HCT116 (cell line): ENCODE results near the gene SASS6. TPM values are rescaled to one million over a fixed set of nuclear protein-coding genes. Genes with fewer than 3 reads are reported as not detected.
"Not testable (repeated sequence)": the region's sequence is repeated elsewhere in the genome, so short reads cannot be mapped to it uniquely, and the experiment has no call there.

Source experiments
- ATAC-seq: fragments of 200-7000 bp; cut with Tn5 transposase; 2 replicates; pipeline ENCODE4 v1.9.1; 2020; ENCODE audit warnings: mild to moderate bottlenecking, moderate library complexity
- BruUV-seq: library from RNA; stranded (reverse); fragments of 400-500 nt; replicated peaks from 2 replicates; lab custom pipeline; 2021; lab: Mats Ljungman, UMichigan
- CTCF ChIA-PET: fragments of 300-600 bp; sonication (Branson Sonifier 250); formaldehyde crosslinking; loops from one replicate; lab custom pipeline; 2021; ENCODE audit warnings: antibody characterized with exemption; lab: Charles Lee
- POLR2A ChIA-PET: fragments of 300-600, 350-600 bp; sonication (Branson Sonifier 250); formaldehyde crosslinking; loops from one replicate; lab custom pipeline; 2021; ENCODE audit warnings: antibody characterized with exemption; lab: Charles Lee
- RAD21 ChIA-PET, 2 experiments: fragments of 300-600 bp; sonication (Branson Sonifier 250); formaldehyde crosslinking; loops; one replicate each; lab custom pipeline; 2023; ENCODE audit warnings: low total read pairs in 2 of 2; ENCODE audit not compliant: uncharacterized antibody in 2 of 2, unreplicated experiment in 2 of 2, low non-redundant PET in 1 of 2; lab: Charles Lee
- DNase-seq: peaks from one replicate; pipeline ENCODE4 v3.0.0-alpha.2; 2010; ENCODE audit warnings: low read depth, low spot score
- H2AFZ ChIP-seq: fragments of 200-600 bp; shearing (Covaris generic), sonication (generic); 2 replicates; pipeline ENCODE4 v1.6.1; 2017; ENCODE audit warnings: low read depth, mixed run types, mixed read lengths, antibody characterized with exemption, low read length; ENCODE audit not compliant: poor library complexity, severe bottlenecking
- H3K27ac ChIP-seq: 2 replicates; pipeline ENCODE4 v1.5.1; 2012; ENCODE audit warnings: low read depth, low read length
- H3K27me3 ChIP-seq: fragments of 200-600 bp; sonication (generic); 2 replicates; pipeline ENCODE4 v1.6.1; 2016; ENCODE audit warnings: mixed run types, low read length, mixed read lengths; ENCODE audit not compliant: insufficient read depth
- H3K36me3 ChIP-seq, 2 experiments: fragments of 200-500 bp in 1 of 2; fragments of 200-600 bp in 1 of 2; sonication (Bioruptor generic) in 1 of 2; sonication (generic) in 1 of 2; 2 replicates each; pipeline versions ENCODE4 v1.5.1 to v1.6.1; 2014 to 2016; ENCODE audit warnings: low read length in 2 of 2, inconsistent platforms in 1 of 2, mixed read lengths in 1 of 2, mixed run types in 1 of 2; ENCODE audit not compliant: insufficient read depth in 2 of 2, control insufficient read depth in 1 of 2
- H3K4me1 ChIP-seq, 2 experiments: fragments of 200-600 bp in 1 of 2; sonication (generic) in 1 of 2; 2 replicates each; pipeline versions ENCODE4 v1.5.1 to v1.6.1; 2012 to 2017; ENCODE audit warnings: low read length in 2 of 2, inconsistent platforms in 1 of 2, mild to moderate bottlenecking in 1 of 2, mixed read lengths in 1 of 2, mixed run types in 1 of 2, moderate library complexity in 1 of 2; ENCODE audit not compliant: insufficient read depth in 2 of 2, control insufficient read depth in 1 of 2
- H3K4me2 ChIP-seq: fragments of 200-600 bp; sonication (generic); 2 replicates; pipeline ENCODE4 v1.6.1; 2017; ENCODE audit warnings: mixed run types, low read length, mixed read lengths
- H3K4me3 ChIP-seq, 2 experiments: fragments of 200-600 bp in 1 of 2; sonication (generic) in 1 of 2; replicated peaks in 1 of 2; 2 replicates each; pipeline ENCODE4 v1.5.1; 2011 to 2016; ENCODE audit warnings: low read length in 2 of 2, control low read depth in 1 of 2, low read depth in 1 of 2, mild to moderate bottlenecking in 1 of 2, mixed read lengths in 1 of 2, mixed run types in 1 of 2
- H3K79me2 ChIP-seq: fragments of 200-600 bp; sonication (generic); 2 replicates; pipeline ENCODE4 v1.6.1; 2017; ENCODE audit warnings: mild to moderate bottlenecking, mixed run types, low read length, moderate library complexity, mixed read lengths; ENCODE audit not compliant: insufficient read depth
- H3K9ac ChIP-seq: fragments of 200-600 bp; sonication (generic); 2 replicates; pipeline ENCODE4 v1.6.1; 2016; ENCODE audit warnings: low read length, mixed read lengths
- H3K9me2 ChIP-seq: fragments of 200-600 bp; sonication (generic), shearing (Covaris generic); 2 replicates; pipeline ENCODE4 v1.6.1; 2017; ENCODE audit warnings: mixed run types, mild to moderate bottlenecking, moderate library complexity; ENCODE audit not compliant: insufficient read depth
- H3K9me3 ChIP-seq, 2 experiments: fragments of 200-500 bp in 1 of 2; fragments of 200-600 bp in 1 of 2; sonication (Bioruptor generic) in 1 of 2; sonication (generic) in 1 of 2; 2 replicates each; pipeline ENCODE4 v1.6.1; 2014 to 2017; ENCODE audit warnings: low read length in 2 of 2, mixed read lengths in 2 of 2, inconsistent platforms in 1 of 2, low read depth in 1 of 2, mild to moderate bottlenecking in 1 of 2, mixed run types in 1 of 2, moderate library complexity in 1 of 2; ENCODE audit not compliant: control insufficient read depth in 1 of 2, insufficient read depth in 1 of 2
- H4K20me1 ChIP-seq: fragments of 200-600 bp; sonication (generic), shearing (Covaris generic); 2 replicates; pipeline ENCODE4 v1.6.1; 2017; ENCODE audit warnings: mixed run types, mild to moderate bottlenecking, moderate library complexity; ENCODE audit not compliant: insufficient read depth
- CTCF ChIP-seq, 3 experiments: fragments of 200-600 bp in 1 of 3; sonication (generic) in 1 of 3; IDR thresholded peaks in 2 of 3; conservative IDR thresholded peaks in 1 of 3; 2 replicates each; pipeline ENCODE4 v1.5.1; 2012 to 2017; ENCODE audit warnings: low read depth in 2 of 3, low read length in 2 of 3, antibody characterized with exemption in 1 of 3, borderline replicate concordance in 1 of 3, control low read depth in 1 of 3, mild to moderate bottlenecking in 1 of 3, mixed read lengths in 1 of 3, mixed run types in 1 of 3, moderate library complexity in 1 of 3; ENCODE audit not compliant: insufficient read depth in 1 of 3
- EGR1 ChIP-seq: IDR thresholded peaks from 2 replicates; pipeline ENCODE4 v1.6.1; 2012; ENCODE audit warnings: low read depth
- EZH2 ChIP-seq: fragments of 200-600 bp; sonication (generic); IDR thresholded peaks from 2 replicates; pipeline ENCODE4 v1.6.1; 2017; ENCODE audit warnings: antibody characterized with exemption, mixed run types
- EZH2phosphoT487 ChIP-seq: fragments of 200-600 bp; IDR thresholded peaks from 2 replicates; pipeline ENCODE4 v1.6.1; 2018; ENCODE audit warnings: antibody characterized with exemption, borderline replicate concordance
- JUND ChIP-seq: IDR thresholded peaks from 2 replicates; pipeline ENCODE4 v1.6.1; 2012
- POLR2AphosphoS5 ChIP-seq: IDR thresholded peaks from 2 replicates; pipeline ENCODE4 v1.6.1; 2011; ENCODE audit warnings: mild to moderate bottlenecking, low read depth, low read length, moderate library complexity
- SIN3A ChIP-seq: IDR thresholded peaks from 2 replicates; pipeline ENCODE4 v1.6.1; 2012; ENCODE audit warnings: low read depth
- SRF ChIP-seq: IDR thresholded peaks from 2 replicates; pipeline ENCODE4 v1.6.1; 2012; ENCODE audit warnings: low read depth
- TCF7L2 ChIP-seq: IDR thresholded peaks from 2 replicates; pipeline ENCODE4 v1.7.0; 2011; ENCODE audit warnings: borderline replicate concordance, inconsistent platforms; ENCODE audit not compliant: insufficient read depth, insufficient read length; ENCODE audit errors: extremely low read depth
- ZBTB33 ChIP-seq: IDR thresholded peaks from 2 replicates; pipeline ENCODE4 v1.6.1; 2011; ENCODE audit warnings: mild to moderate bottlenecking, low read length, moderate library complexity; ENCODE audit not compliant: insufficient replicate concordance; ENCODE audit errors: extremely low read depth
- intact Hi-C: fragments of 100-400 bp; cut with micrococcal nuclease; formaldehyde crosslinking; loops from 2 replicates; pipeline ENCODE4 v1.10.0; 2022
- total RNA-seq: library from RNA; stranded (reverse); gene quantifications from one replicate; pipeline ENCODE4 v1.2.1, GENCODE V29; 2021; ENCODE audit not compliant: unreplicated experiment

Gene SASS6
- total RNA-seq, 1 experiment from 2014 or later, result 13.7 TPM

GRCh38 chr1:100050139-100050538, 82.6 kb downstream of the SASS6 start:
- Histone ChIP-seq H3K79me2 (peaks cover 98% of the 10 kb centered on the region), H3K9me3 (no peaks in the 10 kb centered on the region), H3K36me3 (no peaks in the 10 kb centered on the region), H2AFZ (no peak overlapping the region), H3K9ac (no peak overlapping the region), H3K4me3 (no peak overlapping the region), H3K27me3 (no peaks in the 10 kb centered on the region), H3K4me2 (no peak overlapping the region), H3K27ac (no peak overlapping the region), H3K4me1 (peaks cover 7 to 30% of the 10 kb centered on the region in 2 experiments), H4K20me1 (peaks cover 11% of the 10 kb centered on the region; the same call in 1 of the 2 replicates), H3K9me2 (no peaks in the 10 kb centered on the region)
- ChIA-PET POLR2A (no interaction called here), CTCF (no interaction called here), RAD21 (no interaction called here)
- BruUV-seq, result no TSS peak
- DNase-seq (no peak), ATAC-seq (no peak)
- TF ChIP-seq JUND, result no peak
- TF ChIP-seq POLR2AphosphoS5, result no peak
- no peak for TF ChIP-seq CTCF (IDR thresholded peaks at IDR 0.05 in 2 of 3, conservative IDR thresholded peaks at IDR 0.05 in 1 of 3; ENCODE audit: borderline replicate concordance in 1 of 3, insufficient read depth in 1 of 3, low read depth in 2 of 3, low read length in 2 of 3)
- TF ChIP-seq ZBTB33, result no peak
- no peak for TF ChIP-seq SIN3A
- no peak for TF ChIP-seq SRF
- TF ChIP-seq EZH2, result no peak
- no peak for TF ChIP-seq EGR1
- no peak for TF ChIP-seq TCF7L2
- no peak for TF ChIP-seq EZH2phosphoT487
- intact Hi-C loops, result no loop called here

- BruUV-seq, CTCF ChIA-PET: not testable (repeated sequence)
Measured at GRCh38 chr1:100047235-100047708, 85.5 kb downstream of the SASS6 start.

More at GRCh38 chr1:100047235-100047708, 85.5 kb downstream of the SASS6 start:
- H3K9me2 ChIP-seq, H3K36me3 ChIP-seq, POLR2A ChIA-PET, H3K9ac ChIP-seq, ATAC-seq, intact Hi-C loops, H3K4me3 ChIP-seq, H2AFZ ChIP-seq, H3K27ac ChIP-seq, DNase-seq, H3K9me3 ChIP-seq, RAD21 ChIA-PET, H3K27me3 ChIP-seq: not testable (repeated sequence)
- Histone ChIP-seq H4K20me1 (peaks cover 11% of the 10 kb centered on the region; the same call in 1 of the 2 replicates), H3K79me2 (peaks cover 99% of the 10 kb centered on the region), H3K4me1 (peaks cover 7 to 33% of the 10 kb centered on the region in 2 experiments), H3K4me2 (peak overlapping the region; percentile 34; the same call in 1 of the 2 replicates)
